Measurements from ENCODE around the gene FBXO15.

DNA sequence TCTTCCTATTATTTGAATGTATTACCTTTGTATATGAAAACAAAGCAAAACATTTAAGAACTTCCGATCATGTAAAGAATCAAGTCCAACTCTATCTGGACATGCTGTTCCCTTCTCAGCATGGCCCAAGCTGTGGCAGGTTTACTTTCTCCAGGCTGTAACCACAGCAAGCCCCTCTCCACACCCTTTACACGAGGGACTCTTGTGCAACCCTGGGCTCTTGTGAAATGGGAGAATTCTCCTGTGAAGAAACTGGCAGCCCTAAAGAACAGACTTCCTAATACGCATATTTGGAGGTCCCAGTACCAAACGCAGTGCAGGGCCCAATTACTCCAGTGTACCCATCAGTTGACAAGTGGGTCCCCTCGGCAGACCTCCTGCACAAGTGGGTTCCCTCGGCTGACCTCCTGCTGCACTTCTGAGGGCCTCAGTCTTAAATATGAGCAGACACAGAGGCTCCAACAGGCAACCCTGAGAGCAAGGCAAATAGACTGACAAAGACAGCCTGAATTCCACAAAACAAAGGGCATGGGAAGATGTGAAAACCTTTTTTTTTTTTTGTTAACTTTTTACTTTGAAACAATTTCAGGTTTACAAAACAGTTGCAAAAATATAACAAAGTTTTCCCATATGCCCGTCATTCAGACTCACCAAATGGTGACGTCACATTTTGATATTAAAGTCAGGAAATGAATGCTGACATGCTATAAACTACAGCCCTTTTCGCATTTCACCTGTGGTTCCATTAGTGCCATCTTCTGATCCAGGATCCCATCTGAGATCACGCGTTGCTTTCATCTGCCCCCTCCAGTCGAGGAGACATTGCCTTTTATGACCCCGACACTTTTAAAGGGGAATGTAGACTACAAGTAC, 78.2 kb downstream of the FBXO15 start:
- TF ChIP-seq, protein P1, sequence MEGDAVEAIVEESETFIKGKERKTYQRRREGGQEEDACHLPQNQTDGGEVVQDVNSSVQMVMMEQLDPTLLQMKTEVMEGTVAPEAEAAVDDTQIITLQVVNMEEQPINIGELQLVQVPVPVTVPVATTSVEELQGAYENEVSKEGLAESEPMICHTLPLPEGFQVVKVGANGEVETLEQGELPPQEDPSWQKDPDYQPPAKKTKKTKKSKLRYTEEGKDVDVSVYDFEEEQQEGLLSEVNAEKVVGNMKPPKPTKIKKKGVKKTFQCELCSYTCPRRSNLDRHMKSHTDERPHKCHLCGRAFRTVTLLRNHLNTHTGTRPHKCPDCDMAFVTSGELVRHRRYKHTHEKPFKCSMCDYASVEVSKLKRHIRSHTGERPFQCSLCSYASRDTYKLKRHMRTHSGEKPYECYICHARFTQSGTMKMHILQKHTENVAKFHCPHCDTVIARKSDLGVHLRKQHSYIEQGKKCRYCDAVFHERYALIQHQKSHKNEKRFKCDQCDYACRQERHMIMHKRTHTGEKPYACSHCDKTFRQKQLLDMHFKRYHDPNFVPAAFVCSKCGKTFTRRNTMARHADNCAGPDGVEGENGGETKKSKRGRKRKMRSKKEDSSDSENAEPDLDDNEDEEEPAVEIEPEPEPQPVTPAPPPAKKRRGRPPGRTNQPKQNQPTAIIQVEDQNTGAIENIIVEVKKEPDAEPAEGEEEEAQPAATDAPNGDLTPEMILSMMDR (IDR thresholded peaks at IDR 0.05): no peak
- no peak for TF ChIP-seq POLR2A (IDR thresholded peaks at IDR 0.05)
